Measurements from ENCODE around the gene CHRNB4.
"Not testable (repeated sequence)": the region's sequence is repeated elsewhere in the genome, so short reads cannot be mapped to it uniquely, and the experiment has no call there.

CHRNB4 gene

DNA sequence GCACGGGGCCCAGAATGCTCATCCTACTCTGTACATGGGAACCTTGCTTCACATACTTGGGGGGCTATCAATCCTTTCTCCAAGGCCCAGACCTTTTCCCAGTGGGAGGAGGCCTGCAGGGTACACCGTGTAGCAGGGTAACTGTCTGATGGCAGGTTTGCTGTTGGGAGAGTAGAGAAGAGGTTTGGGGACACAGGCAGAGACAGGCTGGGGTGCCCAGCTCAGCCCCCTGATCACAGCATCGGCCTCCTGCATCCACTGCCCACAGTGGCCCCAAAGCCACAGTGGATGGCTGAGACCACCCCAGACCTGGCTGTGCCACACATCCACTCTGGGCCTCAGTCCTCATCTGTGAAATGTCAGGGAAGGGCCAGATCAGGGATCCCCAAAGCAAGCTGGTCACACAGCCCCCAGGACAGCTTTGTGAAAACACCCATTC lies 25.8 kb downstream of the CHRNB4 start:
- no peak for DNase-seq

GRCh38 chr15:78614021-78614420 lies 27.0 kb downstream of the CHRNB4 start:
- DNase-seq: no peak

- not testable (repeated sequence) for DNase-seq
Measured at GRCh38 chr15:78609551-78609950, 31.5 kb downstream of the CHRNB4 start.

DNA sequence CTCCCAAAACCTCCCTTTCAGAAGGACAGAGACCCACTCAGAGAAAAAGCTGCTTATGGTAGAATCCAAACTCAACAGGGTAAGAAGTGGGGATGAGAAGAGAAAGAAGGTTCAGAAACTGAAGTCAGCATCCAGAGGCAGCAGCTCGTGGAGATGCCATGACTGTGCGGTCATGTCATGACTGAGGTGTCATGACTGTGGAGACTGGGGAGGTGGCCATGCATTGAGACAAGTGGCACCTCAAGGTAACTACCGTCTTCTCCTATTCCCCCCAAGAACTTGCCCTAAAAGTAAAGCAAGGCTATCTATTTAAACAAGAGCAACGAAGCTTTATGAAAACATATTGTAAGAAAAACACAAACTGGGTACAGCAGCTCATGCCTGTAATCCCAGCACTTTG lies 35.3 kb downstream of the CHRNB4 start:
- no peak for DNase-seq

GRCh38 chr15:78605201-78605600 lies 35.8 kb downstream of the CHRNB4 start:
- no peak for DNase-seq

DNA sequence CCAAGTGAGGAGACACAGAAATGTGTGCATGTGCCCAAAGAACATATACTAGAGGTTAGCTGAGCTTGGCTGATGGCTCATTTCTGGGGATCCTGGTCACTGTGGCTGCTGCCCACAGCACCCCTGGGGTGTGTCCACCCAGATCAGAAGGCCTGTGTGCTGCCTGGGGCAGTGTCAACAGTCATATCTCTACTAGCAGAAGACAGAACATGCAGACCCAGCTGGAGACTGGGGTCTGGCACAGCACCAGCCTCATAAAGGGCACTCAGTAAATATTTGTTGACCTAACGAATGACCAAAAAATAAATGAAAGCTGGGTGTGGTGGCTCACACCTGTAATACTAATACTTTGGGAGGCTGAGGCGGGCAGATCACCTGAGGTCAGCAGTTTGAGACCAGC lies 36.6 kb downstream of the CHRNB4 start:
- no peak for DNase-seq

- no peak for DNase-seq
Measured at GRCh38 chr15:78603467-78603866, 37.5 kb downstream of the CHRNB4 start.

DNA sequence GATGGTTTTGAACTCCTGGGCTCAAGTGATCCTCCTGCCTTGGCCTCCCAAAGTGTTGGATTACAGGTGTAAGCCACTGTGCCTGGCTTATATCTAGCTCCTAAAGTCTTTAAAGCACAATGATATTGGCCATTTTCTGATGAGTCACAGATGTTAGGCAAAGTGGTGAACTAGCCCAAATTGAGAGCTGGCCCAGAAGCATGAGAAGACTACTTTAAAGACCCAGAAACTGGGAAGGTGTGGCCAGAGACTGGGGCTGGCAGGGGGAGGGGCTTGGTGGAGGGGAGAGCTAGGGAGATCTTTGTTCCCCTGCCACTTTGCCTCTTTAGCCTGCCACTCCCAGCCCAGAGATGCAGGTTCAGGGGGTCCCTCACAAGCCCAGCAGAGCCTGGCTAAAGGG lies 41.8 kb downstream of the CHRNB4 start:
- no peak for DNase-seq

DNA sequence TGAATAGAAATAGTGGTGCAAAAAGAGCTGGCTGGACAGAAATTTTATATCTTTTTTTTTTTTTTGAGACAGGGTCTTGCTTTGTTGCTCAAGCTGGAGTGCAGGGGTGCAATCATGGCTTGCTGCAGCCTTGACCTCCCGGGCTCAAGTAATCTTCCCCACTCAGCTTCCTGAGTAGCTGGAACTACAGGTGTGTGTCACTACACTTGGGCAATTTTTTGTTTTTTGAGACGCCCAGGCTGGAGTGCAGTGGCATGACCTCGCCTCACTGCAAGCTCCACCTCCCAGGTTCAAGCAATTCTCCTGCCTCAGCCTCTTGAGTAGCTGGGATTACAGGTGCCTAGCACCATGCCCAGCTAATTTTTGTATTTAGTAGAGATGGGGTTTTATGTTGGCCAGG lies 42.7 kb downstream of the CHRNB4 start:
- no peak for DNase-seq

GRCh38 chr15:78597583-78597982 lies 43.4 kb downstream of the CHRNB4 start:
- DNase-seq: no peak

GRCh38 chr15:78574944-78575343 lies 66.1 kb downstream of the CHRNB4 start:
- no peak for DNase-seq
